GM06990 (cell line): ENCODE results near the gene PARP3.

Experiments
- DNase-seq: peaks from one replicate; pipeline ENCODE4 v3.0.0-alpha.2; 2011; ENCODE audit not compliant: insufficient read length; ENCODE audit errors: extremely low read depth
- H3K27me3 ChIP-seq: replicated peaks from 2 replicates; pipeline ENCODE4 v1.6.0; 2011; ENCODE audit warnings: low read length; ENCODE audit not compliant: control insufficient read depth, insufficient read depth
- H3K36me3 ChIP-seq: 2 replicates; pipeline ENCODE4 v1.5.1; 2011; ENCODE audit warnings: low read length; ENCODE audit not compliant: control insufficient read depth, insufficient read depth
- H3K4me3 ChIP-seq: replicated peaks from 2 replicates; pipeline ENCODE4 v1.5.1; 2011; ENCODE audit warnings: low read depth, mild to moderate bottlenecking, control low read depth, low read length
- CTCF ChIP-seq: IDR thresholded peaks from 2 replicates; pipeline ENCODE4 v1.5.1; 2011; ENCODE audit warnings: low read length, control low read depth, mild to moderate bottlenecking, inconsistent platforms; ENCODE audit not compliant: insufficient read depth, poor library complexity, severe bottlenecking

PARP3 gene

GRCh38 chr3:51978143-51978502, 36.0 kb downstream of the PARP3 start:
- Histone ChIP-seq H3K36me3 (no peaks in the 10 kb centered on the region), H3K27me3 (no peaks in the 10 kb centered on the region), H3K4me3 (no peak overlapping the region)
- no peak for TF ChIP-seq CTCF
- no peak for DNase-seq

- Histone ChIP-seq H3K27me3 (no peaks in the 10 kb centered on the region), H3K36me3 (no peaks in the 10 kb centered on the region), H3K4me3 (no peak overlapping the region)
- no peak for DNase-seq
- TF ChIP-seq CTCF, result no peak
Observed at GRCh38 chr3:51980253-51980652, 38.1 kb downstream of the PARP3 start.

GRCh38 chr3:51982352-51982837, 40.2 kb downstream of the PARP3 start:
- H3K36me3 ChIP-seq, result no peaks in the 10 kb centered on the region
- H3K4me3 ChIP-seq, result peak overlapping the region; percentile 62
- no peak for DNase-seq
- no peaks in the 10 kb centered on the region for H3K27me3 ChIP-seq
- TF ChIP-seq CTCF, result peak; percentile 79

- TF ChIP-seq CTCF, result no peak
- peak; percentile 92 for DNase-seq
Observed at GRCh38 chr3:51982838-51983577, 40.8 kb downstream of the PARP3 start, which contains the start of gene ACY1. Gene ACY1 (plus strand): TSS chr3:51983535. CDS start chr3:51984065, 530 bp downstream.

GRCh38 chr3:51983578-51984268, 41.6 kb downstream of the PARP3 start:
- H3K36me3 ChIP-seq, result no peaks in the 10 kb centered on the region
- no peak for TF ChIP-seq CTCF

More at GRCh38 chr3:51982838-51983577, 40.8 kb downstream of the PARP3 start, which contains the start of gene ACY1:
- no peaks in the 10 kb centered on the region for H3K36me3 ChIP-seq
- H3K27me3 ChIP-seq, result no peaks in the 10 kb centered on the region
- H3K4me3 ChIP-seq, result peak within 1 kb of the TSS; percentile 62

More at GRCh38 chr3:51983578-51984268, 41.6 kb downstream of the PARP3 start:
- no peak for DNase-seq
- no peaks in the 10 kb centered on the region for H3K27me3 ChIP-seq
- H3K4me3 ChIP-seq, result peak overlapping the region; percentile 62
